Measurements from ENCODE around the gene TCP10L. TPM values are rescaled to one million over a fixed set of nuclear protein-coding genes. Genes with fewer than 3 reads are reported as not detected.
"Not testable (repeated sequence)": the region's sequence is repeated elsewhere in the genome, so short reads cannot be mapped to it uniquely, and the experiment has no call there.

Gene TCP10L
- total RNA-seq, 1 donor from 2014 or later, result 3.9 TPM

DNA sequence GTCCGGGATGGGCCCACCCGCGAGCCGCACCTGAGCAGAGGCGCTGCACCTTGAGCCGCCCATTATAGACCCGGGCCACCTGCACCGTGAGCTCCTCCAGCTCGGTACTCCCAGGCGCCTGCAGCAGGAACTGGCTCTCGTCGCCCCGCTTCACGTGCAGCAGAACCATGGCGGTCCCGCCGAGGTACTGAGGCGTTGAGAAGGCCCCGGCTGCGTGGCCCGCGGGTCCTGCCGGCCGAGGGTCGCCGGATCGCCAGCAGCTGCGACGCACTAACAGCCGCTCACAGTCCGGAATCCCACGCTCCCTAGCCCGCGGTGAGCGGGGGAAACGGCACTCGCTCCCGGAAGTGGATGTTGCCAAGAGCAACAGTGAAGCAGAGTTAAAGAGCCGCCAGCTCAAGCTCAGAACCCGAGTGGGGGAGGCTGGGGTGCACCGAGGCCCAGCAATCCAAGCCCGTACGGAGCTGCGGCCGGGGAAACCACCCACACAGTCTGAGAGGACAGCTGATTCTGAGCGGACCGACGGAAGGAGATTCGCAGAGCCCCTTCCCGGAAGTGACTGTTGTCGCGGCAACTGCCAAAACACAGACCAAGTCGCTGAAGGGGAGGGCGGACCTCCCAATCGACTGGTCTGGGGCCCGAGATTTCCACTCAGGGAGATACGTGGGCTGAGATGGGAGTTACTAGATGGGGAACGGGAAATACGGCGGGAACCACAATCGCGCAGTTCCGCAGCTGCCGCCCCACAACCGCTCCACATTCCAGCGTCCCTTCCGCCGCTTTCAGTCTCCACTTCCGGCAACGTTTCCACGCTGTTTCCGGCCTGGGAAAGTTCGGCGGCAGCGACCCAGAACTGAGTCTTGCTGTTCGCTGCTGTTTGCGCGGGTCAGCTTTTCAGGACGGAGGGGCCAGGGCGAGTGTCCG is 27.0 kb upstream of the TCP10L start, which contains the start of gene CFAP298:
CFAP298 (minus strand) TSS at position 303 of the 924 bp plus-strand sequence; CDS start at position 169, 134 bp downstream.
- H3K27me3 ChIP-seq, result no peaks in the 10 kb centered on the region
- H3K27ac ChIP-seq, result peak within 1 kb of the TSS; percentile 83 to 86
- intact Hi-C loops (cut with DNase I), result loop anchor here (1.0 to 5.0 kb wide), 7 partner anchors 115 to 950 kb away; partner anchors contain the start of genes IFNAR1, MIS18A, PAXBP1 and SCAF4
- no peaks in the 10 kb centered on the region for H3K9me3 ChIP-seq
- TF ChIP-seq, protein P1, sequence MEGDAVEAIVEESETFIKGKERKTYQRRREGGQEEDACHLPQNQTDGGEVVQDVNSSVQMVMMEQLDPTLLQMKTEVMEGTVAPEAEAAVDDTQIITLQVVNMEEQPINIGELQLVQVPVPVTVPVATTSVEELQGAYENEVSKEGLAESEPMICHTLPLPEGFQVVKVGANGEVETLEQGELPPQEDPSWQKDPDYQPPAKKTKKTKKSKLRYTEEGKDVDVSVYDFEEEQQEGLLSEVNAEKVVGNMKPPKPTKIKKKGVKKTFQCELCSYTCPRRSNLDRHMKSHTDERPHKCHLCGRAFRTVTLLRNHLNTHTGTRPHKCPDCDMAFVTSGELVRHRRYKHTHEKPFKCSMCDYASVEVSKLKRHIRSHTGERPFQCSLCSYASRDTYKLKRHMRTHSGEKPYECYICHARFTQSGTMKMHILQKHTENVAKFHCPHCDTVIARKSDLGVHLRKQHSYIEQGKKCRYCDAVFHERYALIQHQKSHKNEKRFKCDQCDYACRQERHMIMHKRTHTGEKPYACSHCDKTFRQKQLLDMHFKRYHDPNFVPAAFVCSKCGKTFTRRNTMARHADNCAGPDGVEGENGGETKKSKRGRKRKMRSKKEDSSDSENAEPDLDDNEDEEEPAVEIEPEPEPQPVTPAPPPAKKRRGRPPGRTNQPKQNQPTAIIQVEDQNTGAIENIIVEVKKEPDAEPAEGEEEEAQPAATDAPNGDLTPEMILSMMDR (IDR thresholded peaks at IDR 0.05), result no peak
- DNase-seq (ENCODE audit: low spot score in 2 of 2), result peak; percentile 37 to 93
- H3K4me3 ChIP-seq, result peak within 1 kb of the TSS; percentile 73 to 83
- H3K4me1 ChIP-seq, result peaks cover 0 to 11% of the 10 kb centered on the region in 2 donors
- H3K36me3 ChIP-seq, result peaks cover 8 to 14% of the 10 kb centered on the region in 2 donors

DNA sequence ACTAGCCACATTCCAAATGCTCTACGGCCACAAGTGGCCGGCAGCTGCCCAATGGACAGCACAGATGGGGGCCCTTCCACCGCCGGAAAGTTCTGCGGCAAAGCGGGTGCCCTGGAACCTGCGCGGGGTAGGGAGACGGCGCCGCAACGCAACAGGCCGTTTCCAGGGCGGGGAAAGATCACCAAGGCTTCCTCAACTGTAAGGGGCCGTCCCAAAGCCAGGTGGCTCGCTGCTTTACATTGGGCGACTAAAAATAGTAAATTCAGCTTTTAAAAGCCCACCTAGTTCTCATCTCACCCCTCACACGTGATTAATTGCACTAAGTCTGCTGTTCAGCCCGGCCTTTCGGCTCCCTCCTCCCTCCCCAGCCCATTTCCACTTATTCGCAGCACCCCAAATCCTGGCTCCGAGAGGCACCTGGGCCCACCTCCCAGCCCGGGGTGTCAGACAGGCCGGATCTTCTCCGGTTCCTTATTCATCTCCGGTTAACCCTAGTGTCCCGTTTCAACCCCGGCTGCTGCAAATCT is 26.2 kb upstream of the TCP10L start:
- Histone ChIP-seq H3K9me3 (no peaks in the 10 kb centered on the region), H3K27me3 (no peaks in the 10 kb centered on the region), H3K4me1 (peaks cover 0 to 11% of the 10 kb centered on the region in 2 donors), H3K4me3 (peak overlapping the region; percentile 73 to 83), H3K27ac (peak overlapping the region; percentile 83 to 86), H3K36me3 (peaks cover 14 to 22% of the 10 kb centered on the region in 2 donors)
- DNase-seq (ENCODE audit: low spot score in 2 of 2), result peak in 1 of 2 donors; percentile 65
- TF ChIP-seq, protein P1 (IDR thresholded peaks at IDR 0.05), result no peak
- intact Hi-C loops (cut with DNase I), result loop anchor here (5.0 kb wide), 5 partner anchors 116 to 949 kb away; partner anchors contain the start of genes IFNAR1, SCAF4, SYNJ1 and URB1

DNA sequence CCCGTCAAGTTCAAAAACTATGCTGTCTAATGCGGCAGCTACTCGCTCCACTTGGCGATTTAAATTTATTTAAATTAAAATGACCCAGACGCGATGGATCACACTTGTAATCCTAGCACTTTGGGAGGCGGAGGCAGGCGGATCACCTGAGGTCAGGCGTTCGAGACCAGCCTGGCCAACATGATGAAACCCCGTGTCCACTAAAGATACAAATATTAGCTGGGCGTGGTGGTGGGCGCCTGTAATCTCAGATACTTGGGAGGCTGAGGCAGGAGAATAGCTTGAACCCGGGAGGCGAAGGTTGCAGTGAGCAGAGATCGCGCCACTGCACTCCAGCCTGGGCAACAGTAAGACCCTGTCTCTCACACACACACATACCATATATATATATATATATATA is 25.6 kb upstream of the TCP10L start:
- H3K27ac ChIP-seq, result peak overlapping the region in 1 of 2 donors; percentile 83
- H3K27me3 ChIP-seq; H3K9me3 ChIP-seq; DNase-seq (ENCODE audit: low spot score in 2 of 2): not testable (repeated sequence)
- peaks cover 20 to 28% of the 10 kb centered on the region in 2 donors for H3K36me3 ChIP-seq
- peaks cover 0 to 11% of the 10 kb centered on the region in 2 donors for H3K4me1 ChIP-seq
- peak overlapping the region in 1 of 2 donors; percentile 83 for H3K4me3 ChIP-seq
- intact Hi-C loops (cut with DNase I), result loop anchor here (5.0 kb wide), 5 partner anchors 116 to 949 kb away; partner anchors contain the start of genes IFNAR1, SCAF4, SYNJ1 and URB1

DNA sequence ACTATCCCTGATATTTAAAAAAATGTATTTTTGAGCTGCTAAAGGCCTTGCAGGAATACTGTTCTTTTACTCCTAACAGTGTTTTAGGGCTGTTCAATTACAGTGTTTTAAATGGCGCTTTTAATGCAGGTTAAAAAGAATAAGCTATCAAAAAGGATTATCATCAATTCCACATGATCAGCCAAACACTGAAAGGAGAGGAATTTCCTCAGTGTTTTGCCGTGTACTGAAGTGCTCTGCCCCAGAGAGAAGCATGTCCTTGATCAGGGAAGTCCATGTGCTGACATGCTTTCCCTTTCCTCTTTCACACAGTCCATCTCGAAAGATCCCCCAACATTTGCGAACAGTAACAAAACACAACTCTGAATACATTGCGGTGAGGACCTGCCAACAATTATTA is 23.5 kb upstream of the TCP10L start:
- Histone ChIP-seq H3K27me3 (no peaks in the 10 kb centered on the region), H3K9me3 (no peaks in the 10 kb centered on the region), H3K36me3 (peaks cover 41 to 49% of the 10 kb centered on the region in 2 donors), H3K27ac (no peak overlapping the region), H3K4me1 (peaks cover 0 to 11% of the 10 kb centered on the region in 2 donors), H3K4me3 (no peak overlapping the region)
- intact Hi-C loops (cut with DNase I), result no loop called here
- TF ChIP-seq, protein P1 (IDR thresholded peaks at IDR 0.05), result no peak
- no peak for DNase-seq (ENCODE audit: low spot score in 2 of 2)

DNA sequence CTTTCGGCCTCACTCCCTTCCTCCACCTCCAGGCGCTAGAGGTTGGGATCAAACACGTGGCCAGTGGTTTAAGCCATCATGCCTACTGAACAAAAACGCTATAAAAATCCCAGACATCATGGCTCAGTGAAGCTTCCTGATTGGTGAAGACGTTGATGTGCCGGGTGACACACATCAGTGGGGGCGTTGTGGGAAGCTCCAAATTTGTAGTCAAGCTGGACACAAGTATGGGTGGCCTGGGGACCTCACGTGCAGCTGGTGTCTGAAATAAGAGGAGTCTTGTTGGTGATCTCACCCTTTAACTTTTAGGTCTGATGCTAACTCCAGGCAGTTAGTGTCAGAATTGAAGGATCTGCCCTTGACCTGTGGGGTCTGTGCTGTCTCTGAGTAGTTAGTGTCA is 20.1 kb upstream of the TCP10L start:
- intact Hi-C loops (cut with DNase I), result no loop called here
- no peak overlapping the region for H3K27ac ChIP-seq
- H3K4me1 ChIP-seq, result peaks cover 0 to 1% of the 10 kb centered on the region in 2 donors
- no peaks in the 10 kb centered on the region for H3K27me3 ChIP-seq
- peaks cover 62 to 74% of the 10 kb centered on the region in 2 donors for H3K36me3 ChIP-seq
- no peaks in the 10 kb centered on the region for H3K9me3 ChIP-seq
- no peak overlapping the region for H3K4me3 ChIP-seq
- no peak for DNase-seq (ENCODE audit: low spot score in 2 of 2)
- TF ChIP-seq, protein P1 (IDR thresholded peaks at IDR 0.05), result no peak
